Measurements from ENCODE around the gene COL6A1. TPM values are rescaled to one million over a fixed set of nuclear protein-coding genes. Genes with fewer than 3 reads are reported as not detected.

COL6A1 gene
- total and polyA plus RNA-seq, 2 donors (not counting 3 experiments of a cell fraction or from before 2014, with no cell fraction given): 30.1 to 42.4 TPM

- H3K79me2 ChIP-seq (ENCODE audit: control insufficient read depth, insufficient read depth, low read length): no peaks in the 10 kb centered on the region
- H3K27me3 ChIP-seq (ENCODE audit: control insufficient read depth in 2 of 2, insufficient read depth in 2 of 2, low read length in 2 of 2): no peaks in the 10 kb centered on the region
- no peak for TF ChIP-seq JUN (IDR thresholded peaks at IDR 0.05; ENCODE audit: borderline replicate concordance, insufficient read depth, insufficient read length, low read depth)
- no peak for TF ChIP-seq MAX (IDR thresholded peaks at IDR 0.05; ENCODE audit: insufficient read depth, insufficient read length)
- TF ChIP-seq GATA2 (IDR thresholded peaks at IDR 0.05; ENCODE audit: insufficient read depth, insufficient read length, low read depth, low read length): no peak
- TF ChIP-seq FOS (IDR thresholded peaks at IDR 0.05; ENCODE audit: borderline replicate concordance, insufficient read depth, low read length): no peak
- no peak for TF ChIP-seq MYC (IDR thresholded peaks at IDR 0.05; ENCODE audit: low read depth, low read length)
- no peak for TF ChIP-seq EZH2 (IDR thresholded peaks at IDR 0.05; ENCODE audit: borderline replicate concordance, low read depth, low read length, severe bottlenecking)
- TF ChIP-seq, protein P1, sequence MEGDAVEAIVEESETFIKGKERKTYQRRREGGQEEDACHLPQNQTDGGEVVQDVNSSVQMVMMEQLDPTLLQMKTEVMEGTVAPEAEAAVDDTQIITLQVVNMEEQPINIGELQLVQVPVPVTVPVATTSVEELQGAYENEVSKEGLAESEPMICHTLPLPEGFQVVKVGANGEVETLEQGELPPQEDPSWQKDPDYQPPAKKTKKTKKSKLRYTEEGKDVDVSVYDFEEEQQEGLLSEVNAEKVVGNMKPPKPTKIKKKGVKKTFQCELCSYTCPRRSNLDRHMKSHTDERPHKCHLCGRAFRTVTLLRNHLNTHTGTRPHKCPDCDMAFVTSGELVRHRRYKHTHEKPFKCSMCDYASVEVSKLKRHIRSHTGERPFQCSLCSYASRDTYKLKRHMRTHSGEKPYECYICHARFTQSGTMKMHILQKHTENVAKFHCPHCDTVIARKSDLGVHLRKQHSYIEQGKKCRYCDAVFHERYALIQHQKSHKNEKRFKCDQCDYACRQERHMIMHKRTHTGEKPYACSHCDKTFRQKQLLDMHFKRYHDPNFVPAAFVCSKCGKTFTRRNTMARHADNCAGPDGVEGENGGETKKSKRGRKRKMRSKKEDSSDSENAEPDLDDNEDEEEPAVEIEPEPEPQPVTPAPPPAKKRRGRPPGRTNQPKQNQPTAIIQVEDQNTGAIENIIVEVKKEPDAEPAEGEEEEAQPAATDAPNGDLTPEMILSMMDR (IDR thresholded peaks at IDR 0.05; ENCODE audit: extremely low read depth in 1 of 2, insufficient read depth in 1 of 2, low read depth in 1 of 2, low read length in 2 of 2): no peak
- no peak for TF ChIP-seq POLR2AphosphoS5 (IDR thresholded peaks at IDR 0.05; ENCODE audit: insufficient read depth, low read depth, low read length)
- TF ChIP-seq POLR2A (IDR thresholded peaks at IDR 0.05; ENCODE audit: low read depth, low read length): no peak
- H3K36me3 ChIP-seq (ENCODE audit: control insufficient read depth in 2 of 2, extremely low read depth in 1 of 2, insufficient read depth in 2 of 2, low read length in 2 of 2): no peaks in the 10 kb centered on the region
- no peak overlapping the region for H3K27ac ChIP-seq (ENCODE audit: insufficient read depth, low read depth, low read length)
- H3K9ac ChIP-seq (replicated peaks; ENCODE audit: extremely low read depth, insufficient read depth, low read length): no peak overlapping the region
- H3K9me1 ChIP-seq (replicated peaks; ENCODE audit: control insufficient read depth, extremely low read depth, insufficient read depth, low read length): no peaks in the 10 kb centered on the region
- H3K4me1 ChIP-seq (ENCODE audit: control insufficient read depth, extremely low read depth, insufficient read depth, low read length): no peaks in the 10 kb centered on the region
- no peak overlapping the region for H3K4me3 ChIP-seq (replicated peaks in 1 of 3; ENCODE audit: insufficient read depth in 1 of 3, low read depth in 1 of 3, low read length in 3 of 3)
- dilution Hi-C loops (cut with MboI; ENCODE audit: extremely low pct_ligation_motif_present, low sequenced_read_pairs) (no loop called here), intact Hi-C loops (cut with micrococcal nuclease) (no loop called here)
- ChIA-PET CTCF (no interaction called here), POLR2A (no interaction called here)
- no peak overlapping the region for H2AFZ ChIP-seq (ENCODE audit: low read depth, low read length)
- BruUV-seq (replicated peaks): no TSS peak
- H4K20me1 ChIP-seq (replicated peaks; ENCODE audit: control insufficient read depth, extremely low read depth, insufficient read depth, low read length): no peaks in the 10 kb centered on the region
- no peak for DNase-seq (ENCODE audit: low read depth, low spot score)
- no peak overlapping the region for H3K4me2 ChIP-seq (ENCODE audit: insufficient read depth, low read length)
- no peaks in the 10 kb centered on the region for H3K9me3 ChIP-seq (replicated peaks; ENCODE audit: control insufficient read depth, insufficient read depth, low read length)
- no peak for FAIRE-seq
Measured at GRCh38 chr21:46054451-46054881, 72.9 kb downstream of the COL6A1 start.

Other genes starting within 250 kb of the COL6A1 start
- gene COL6A2, start 116.3 kb downstream of the COL6A1 start, total RNA-seq: 2.6 and 6.1 TPM in 2 replicates
- gene COL6A2, start 116.3 kb downstream of the COL6A1 start, polyA plus RNA-seq: 3.4 and 4.4 TPM in 2 replicates
- 1.2 and 1.5 TPM in 2 replicates for gene FTCD, start 173.8 kb downstream of the COL6A1 start, total RNA-seq
- gene FTCD, start 173.8 kb downstream of the COL6A1 start, polyA plus RNA-seq: 0.06 TPM in 1 of 2 replicates, not detected in the other
- 15.3 and 31.7 TPM in 2 replicates for gene SPATC1L, start 202.7 kb downstream of the COL6A1 start, total RNA-seq
- gene SPATC1L, start 202.7 kb downstream of the COL6A1 start, polyA plus RNA-seq: 11.5 and 14.6 TPM in 2 replicates
- 141 TPM in 2 replicates for gene LSS, start 247.0 kb downstream of the COL6A1 start, total RNA-seq
- 120 and 132 TPM in 2 replicates for gene LSS, start 247.0 kb downstream of the COL6A1 start, polyA plus RNA-seq

Data from endothelial cell of umbilical vein (primary cell).